GM12865 (cell line): ENCODE measurements around the gene MED16.

ENCODE experiments used
- DNase-seq: peaks from one replicate; pipeline ENCODE4 v3.0.0; 2010; ENCODE audit warnings: low read depth
- H3K4me3 ChIP-seq: 2 replicates; pipeline ENCODE4 v1.5.1; 2011; ENCODE audit warnings: mild to moderate bottlenecking, low read depth, low read length, control low read depth
- CTCF ChIP-seq: IDR thresholded peaks from 2 replicates; pipeline ENCODE4 v1.5.1; 2011; ENCODE audit warnings: low read length, control low read depth, low read depth, inconsistent platforms; ENCODE audit not compliant: insufficient read depth; ENCODE audit errors: missing control alignments

Gene MED16

DNA sequence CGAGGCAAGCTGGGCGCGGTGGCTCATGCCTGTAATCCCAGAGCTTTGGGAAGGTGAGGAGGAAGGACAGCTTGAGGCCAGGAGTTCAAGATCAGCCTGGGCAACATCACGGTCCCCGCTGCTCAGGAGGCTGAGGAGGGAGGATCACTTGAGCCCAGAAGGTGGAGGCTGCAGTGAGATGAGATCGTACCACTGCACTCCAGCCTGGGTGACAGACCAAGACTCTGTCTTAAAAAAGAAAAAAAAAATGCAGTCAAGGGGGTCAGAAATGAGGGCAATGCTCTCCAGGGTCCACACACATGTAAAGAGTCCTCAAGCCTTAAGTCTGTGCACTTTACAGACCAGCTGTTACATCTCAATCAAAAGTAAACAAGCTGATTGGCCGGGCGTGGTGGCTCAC lies 11.6 kb upstream of the MED16 start:
- no peak overlapping the region for H3K4me3 ChIP-seq
- TF ChIP-seq CTCF, result no peak
- no peak for DNase-seq

- no peak for DNase-seq
- no peak overlapping the region for H3K4me3 ChIP-seq
- no peak for TF ChIP-seq CTCF
Measured at GRCh38 chr19:903266-903797, 10.3 kb upstream of the MED16 start.

DNA sequence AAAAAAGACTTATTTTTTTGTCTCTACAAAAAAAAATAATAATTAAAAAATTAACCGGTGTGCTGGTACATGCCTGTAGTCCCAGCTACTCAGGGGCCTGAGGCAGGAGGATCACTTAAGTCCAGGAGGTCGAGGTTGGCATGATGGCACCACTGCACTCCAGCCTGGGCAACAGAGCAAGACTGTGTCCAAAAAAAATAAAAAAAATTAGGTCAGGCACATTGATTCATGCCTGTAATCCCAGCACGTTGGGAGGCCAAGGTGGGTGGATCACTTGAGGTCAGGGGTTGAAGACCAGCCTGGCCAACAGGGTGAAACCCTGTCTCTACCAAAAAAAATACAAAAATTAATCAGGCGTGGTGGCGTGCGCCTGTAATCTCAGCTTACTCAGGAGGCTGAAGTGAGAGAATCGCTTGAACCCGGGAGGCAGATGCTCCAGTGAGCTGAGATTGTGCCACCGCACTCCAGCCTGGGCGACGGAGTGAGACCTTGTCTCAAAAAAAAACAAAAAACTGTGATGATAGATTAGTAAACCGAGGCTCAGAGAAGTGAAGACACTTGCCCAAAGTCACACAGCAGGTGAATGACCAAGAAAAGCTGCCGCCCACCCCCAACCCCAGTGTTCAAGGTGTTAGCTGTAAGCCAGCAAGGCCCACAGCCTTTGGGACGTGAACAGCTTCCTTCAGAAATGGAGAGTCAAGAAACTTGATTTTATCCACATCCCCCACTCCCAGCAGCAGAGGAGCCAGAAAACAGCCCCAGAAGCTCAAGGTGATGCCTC lies 9.6 kb upstream of the MED16 start:
- no peak for TF ChIP-seq CTCF
- DNase-seq, result no peak
- H3K4me3 ChIP-seq, result no peak overlapping the region

DNA sequence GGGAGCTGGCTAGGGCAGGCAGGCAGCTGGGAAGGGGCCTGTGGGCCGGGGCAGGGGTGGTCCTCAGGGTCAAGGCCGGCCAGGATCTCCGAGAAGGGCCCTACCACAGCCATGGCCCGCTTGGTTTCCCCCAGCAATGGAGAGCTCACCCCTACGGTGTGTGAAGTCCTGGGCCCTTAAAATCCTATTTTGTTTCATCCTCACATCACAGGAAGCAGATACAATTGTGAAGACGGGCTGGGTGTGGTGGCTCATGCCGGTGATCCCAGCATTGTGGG lies 9.0 kb upstream of the MED16 start:
- no peak overlapping the region for H3K4me3 ChIP-seq
- TF ChIP-seq CTCF, result no peak
- DNase-seq, result no peak

GRCh38 chr19:901216-902092 lies 8.5 kb upstream of the MED16 start:
- no peak for TF ChIP-seq CTCF
- H3K4me3 ChIP-seq, result no peak overlapping the region
- DNase-seq, result no peak

DNA sequence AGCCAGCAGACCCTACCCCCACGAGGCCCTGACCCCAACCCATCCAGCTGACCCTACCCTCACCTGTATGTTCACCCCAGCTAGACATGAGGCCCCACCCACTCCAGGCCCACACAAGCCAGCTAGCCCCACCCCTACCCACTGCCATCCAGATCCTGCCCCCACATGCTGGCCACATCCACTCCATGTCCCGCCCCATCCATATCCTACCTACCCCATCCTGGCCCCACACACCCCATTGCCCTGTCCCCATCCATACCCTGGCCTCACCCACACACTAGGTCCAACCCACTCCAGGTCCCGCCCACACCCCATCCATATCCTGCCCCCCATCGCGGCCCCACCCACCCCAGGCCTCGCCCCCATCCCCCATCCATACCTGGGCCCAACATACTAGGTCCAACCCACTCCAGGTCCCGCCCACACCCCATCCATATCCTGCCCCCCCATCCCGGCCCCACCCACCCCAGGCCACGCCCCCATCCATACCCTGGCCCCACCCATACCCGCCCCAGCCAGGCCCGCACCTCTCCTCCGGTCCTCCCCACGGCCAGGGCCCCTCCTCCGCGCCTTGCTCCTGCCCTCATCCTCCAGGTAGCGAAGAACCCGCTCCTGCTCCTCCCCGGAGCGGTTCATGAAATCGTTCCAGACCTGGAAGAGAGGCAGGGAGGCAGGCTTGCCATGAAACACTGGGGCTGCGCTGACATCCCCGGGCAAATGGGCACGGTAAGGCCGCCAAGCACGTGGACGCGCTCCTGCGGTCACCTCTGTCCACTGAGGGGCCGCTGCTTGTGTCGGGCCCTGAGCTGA lies 7.5 kb upstream of the MED16 start:
- no peak overlapping the region for H3K4me3 ChIP-seq
- DNase-seq, result no peak
- TF ChIP-seq CTCF, result no peak
